GM06990 (cell line): ENCODE measurements around the gene HIVEP3.
"Not testable (repeated sequence)": the region's sequence is repeated elsewhere in the genome, so short reads cannot be mapped to it uniquely, and the experiment has no call there.

Experiments used
- DNase-seq: peaks from one replicate; pipeline ENCODE4 v3.0.0-alpha.2; 2011; ENCODE audit not compliant: insufficient read length; ENCODE audit errors: extremely low read depth
- H3K27me3 ChIP-seq: replicated peaks from 2 replicates; pipeline ENCODE4 v1.6.0; 2011; ENCODE audit warnings: low read length; ENCODE audit not compliant: control insufficient read depth, insufficient read depth
- H3K36me3 ChIP-seq: 2 replicates; pipeline ENCODE4 v1.5.1; 2011; ENCODE audit warnings: low read length; ENCODE audit not compliant: control insufficient read depth, insufficient read depth
- H3K4me3 ChIP-seq: replicated peaks from 2 replicates; pipeline ENCODE4 v1.5.1; 2011; ENCODE audit warnings: low read depth, mild to moderate bottlenecking, control low read depth, low read length
- CTCF ChIP-seq: IDR thresholded peaks from 2 replicates; pipeline ENCODE4 v1.5.1; 2011; ENCODE audit warnings: low read length, control low read depth, mild to moderate bottlenecking, inconsistent platforms; ENCODE audit not compliant: insufficient read depth, poor library complexity, severe bottlenecking

HIVEP3 gene

GRCh38 chr1:41695118-41695745, 223.5 kb downstream of the HIVEP3 start:
- no peak for TF ChIP-seq CTCF
- Histone ChIP-seq H3K27me3 (no peaks in the 10 kb centered on the region), H3K36me3 (no peaks in the 10 kb centered on the region), H3K4me3 (no peak overlapping the region)
- DNase-seq = no peak

GRCh38 chr1:41691966-41692365, 226.8 kb downstream of the HIVEP3 start:
- DNase-seq, H3K4me3 ChIP-seq, H3K36me3 ChIP-seq, H3K27me3 ChIP-seq: not testable (repeated sequence)

- no peaks in the 10 kb centered on the region for H3K36me3 ChIP-seq
- TF ChIP-seq CTCF = no peak
- no peak overlapping the region for H3K4me3 ChIP-seq
- no peak for DNase-seq
- no peaks in the 10 kb centered on the region for H3K27me3 ChIP-seq
These were observed 227.3 kb downstream of the HIVEP3 start for GRCh38 chr1:41691424-41691823.

GRCh38 chr1:41690331-41690730, 228.4 kb downstream of the HIVEP3 start:
- no peak overlapping the region for H3K4me3 ChIP-seq
- H3K36me3 ChIP-seq = no peaks in the 10 kb centered on the region
- no peak for DNase-seq
- no peaks in the 10 kb centered on the region for H3K27me3 ChIP-seq
- no peak for TF ChIP-seq CTCF

- no peak for DNase-seq
- Histone ChIP-seq H3K27me3 (no peaks in the 10 kb centered on the region), H3K4me3 (no peak overlapping the region), H3K36me3 (no peaks in the 10 kb centered on the region)
- no peak for TF ChIP-seq CTCF
These were observed 229.2 kb downstream of the HIVEP3 start for GRCh38 chr1:41689558-41689981.

- no peaks in the 10 kb centered on the region for H3K36me3 ChIP-seq
- H3K4me3 ChIP-seq = no peak overlapping the region
- DNase-seq = no peak
- no peak for TF ChIP-seq CTCF
- H3K27me3 ChIP-seq = no peaks in the 10 kb centered on the region
These were observed 229.6 kb downstream of the HIVEP3 start for GRCh38 chr1:41689139-41689538.
